Amygdala (tissue), 56 donors: ENCODE results near the gene ABCA3.
"Not testable (repeated sequence)": the region's sequence is repeated elsewhere in the genome, so short reads cannot be mapped to it uniquely, and the experiment has no call there.

Experiments
- DNase-seq, 56 donors: peaks; one replicate each; lab custom pipeline; 2025; lab: John Stamatoyannopoulos, UW

Gene ABCA3

DNA sequence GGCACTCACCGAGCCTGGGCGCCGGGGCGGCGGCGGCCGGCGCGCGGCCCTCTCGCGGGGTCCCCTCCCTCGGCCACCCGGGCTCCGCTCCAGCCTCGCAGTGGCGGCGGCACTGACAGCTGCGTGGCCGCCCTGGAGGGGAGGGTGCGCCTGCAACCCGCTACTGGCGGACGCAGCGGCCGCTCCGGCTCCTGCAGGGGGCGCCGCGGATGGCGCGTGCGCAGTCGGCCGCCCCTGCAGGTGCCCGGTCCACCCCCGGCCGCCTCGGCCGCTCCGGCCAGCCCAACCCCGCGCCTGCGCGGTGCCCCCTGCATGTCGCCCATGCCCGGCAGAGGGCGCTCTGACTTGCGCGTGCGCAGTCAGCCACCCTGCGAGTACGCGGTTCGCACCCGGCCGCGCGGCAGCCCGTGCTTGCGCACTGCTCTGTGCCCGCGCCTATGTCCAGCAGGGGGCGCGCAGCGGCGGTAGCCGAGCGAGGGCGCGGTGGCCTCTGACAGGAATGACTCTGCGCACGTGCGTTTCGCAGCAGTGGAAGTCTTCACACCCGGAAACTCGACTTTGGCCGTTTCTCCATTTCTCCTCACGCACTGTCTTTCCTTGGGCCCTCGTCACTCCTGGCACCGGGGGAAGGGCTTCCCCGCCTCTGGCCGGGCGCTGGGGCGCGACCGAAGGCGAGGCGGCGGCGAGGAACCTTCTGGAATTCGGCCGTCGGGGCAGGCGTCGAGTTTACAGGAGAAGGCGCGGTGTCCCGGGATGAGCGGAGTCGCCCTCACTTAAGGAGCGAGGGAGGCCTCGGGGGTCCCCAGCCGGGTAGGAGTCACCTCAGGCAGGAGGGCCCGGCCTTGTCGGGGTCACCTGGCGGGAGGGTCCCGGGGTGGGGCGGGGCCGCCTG lies at the start of gene ABCA3:
Gene ABCA3 (minus strand): TSS at position 165 of the 892 bp plus-strand sequence. CDS start 14,262 bp downstream, outside the sequence.
- DNase-seq: peak; percentile 40 to 99 (median 88)

DNA sequence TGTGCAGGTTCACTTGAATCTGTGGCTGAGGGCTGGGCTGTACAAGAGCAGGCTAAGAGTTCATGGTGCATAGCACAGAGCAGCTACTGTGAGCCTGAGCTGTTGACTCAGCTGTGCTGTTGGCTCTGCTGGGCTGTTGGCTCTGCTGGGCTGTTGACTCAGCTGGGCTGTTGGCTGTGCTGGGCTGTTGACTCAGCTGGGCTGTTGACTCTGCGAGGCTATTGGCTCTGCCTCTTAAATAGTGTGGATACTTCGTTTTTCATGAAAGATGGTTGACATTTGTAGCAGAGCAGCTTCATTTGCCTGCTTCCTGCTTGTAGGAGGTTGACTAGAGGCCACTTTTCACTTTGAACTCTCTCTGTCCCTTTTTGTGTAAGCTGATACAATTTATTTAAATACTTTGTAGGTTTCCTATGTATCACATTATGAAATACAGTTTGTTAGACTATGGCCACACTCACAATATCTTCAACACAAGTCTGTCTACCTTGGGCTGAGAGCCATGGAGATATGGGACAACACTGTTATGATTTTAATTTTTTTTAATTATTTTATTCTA lies 48.4 kb upstream of the ABCA3 start:
- no peak for DNase-seq

DNA sequence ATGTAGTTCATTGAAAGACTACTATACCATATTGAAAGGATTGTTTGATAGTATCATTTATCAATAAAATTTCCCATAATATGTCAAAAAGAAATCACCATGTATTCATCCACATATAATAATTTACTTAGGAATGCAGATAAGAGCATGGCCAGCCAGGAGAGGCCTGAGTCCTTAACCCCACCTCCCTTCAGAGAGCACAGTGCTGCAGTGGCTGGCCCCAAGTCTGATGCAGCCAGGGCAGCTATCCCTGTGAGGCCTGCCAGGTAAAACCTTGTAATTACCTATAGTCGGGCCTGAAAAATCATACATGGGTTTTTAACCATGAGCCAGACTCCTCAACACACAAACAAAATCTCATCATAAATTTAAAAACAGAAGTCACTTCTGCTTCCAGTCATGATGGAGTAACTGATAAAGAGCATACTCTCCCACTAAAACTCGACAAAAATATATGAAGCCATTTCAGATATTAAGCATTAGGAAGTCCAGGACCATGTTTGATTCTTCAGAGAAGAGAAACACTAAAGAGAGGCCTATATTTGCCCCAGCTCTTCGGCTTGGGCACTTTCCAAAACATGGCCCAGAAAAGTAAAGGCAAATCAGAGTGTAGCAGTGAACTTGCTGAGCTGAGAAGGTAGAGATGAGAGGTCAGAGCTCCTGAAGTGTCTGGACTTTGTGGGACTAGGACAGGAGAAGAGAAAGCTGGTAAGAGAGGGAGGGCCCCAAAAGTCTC lies 47.8 kb upstream of the ABCA3 start:
- DNase-seq: no peak

DNA sequence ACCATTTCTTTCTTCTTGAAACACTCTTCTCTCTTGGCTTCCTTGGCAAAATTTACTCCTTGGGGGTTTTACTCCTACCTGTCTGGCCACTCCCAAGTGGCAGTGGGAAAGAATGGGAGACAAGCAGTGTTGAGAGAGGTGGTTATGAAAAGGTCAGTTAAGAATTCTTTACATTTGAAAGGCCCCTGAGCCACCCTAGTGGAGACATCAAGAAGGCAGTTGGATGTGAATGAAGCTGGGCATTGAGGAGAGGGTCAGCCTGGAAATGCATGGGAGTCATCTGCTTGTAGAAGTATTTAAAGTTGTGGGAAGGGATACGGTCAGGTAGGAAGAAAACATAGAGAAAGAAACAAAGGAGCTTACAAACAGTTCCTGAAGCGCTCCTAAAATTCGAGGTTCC lies 46.5 kb upstream of the ABCA3 start:
- no peak for DNase-seq

DNA sequence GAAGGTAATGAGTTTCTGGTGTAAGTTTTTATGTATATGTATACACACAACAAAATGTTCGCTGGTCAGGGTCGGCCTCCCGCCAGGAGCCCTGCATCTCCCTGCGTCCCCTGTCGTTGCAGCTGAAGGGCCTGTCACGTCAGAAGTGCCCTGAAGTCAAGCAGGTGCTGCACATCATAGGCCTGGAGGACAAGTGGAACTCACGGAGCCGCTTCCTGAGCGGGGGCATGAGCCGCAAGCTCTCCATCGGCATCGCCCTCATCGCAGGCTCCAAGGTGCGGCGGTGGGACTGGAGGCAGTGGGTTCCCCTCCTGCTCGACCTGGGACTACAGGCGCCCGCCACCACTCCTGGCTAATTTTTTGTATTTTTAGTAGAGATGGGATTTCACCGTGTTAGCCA lies 45.5 kb upstream of the ABCA3 start:
- not testable (repeated sequence) for DNase-seq

DNA sequence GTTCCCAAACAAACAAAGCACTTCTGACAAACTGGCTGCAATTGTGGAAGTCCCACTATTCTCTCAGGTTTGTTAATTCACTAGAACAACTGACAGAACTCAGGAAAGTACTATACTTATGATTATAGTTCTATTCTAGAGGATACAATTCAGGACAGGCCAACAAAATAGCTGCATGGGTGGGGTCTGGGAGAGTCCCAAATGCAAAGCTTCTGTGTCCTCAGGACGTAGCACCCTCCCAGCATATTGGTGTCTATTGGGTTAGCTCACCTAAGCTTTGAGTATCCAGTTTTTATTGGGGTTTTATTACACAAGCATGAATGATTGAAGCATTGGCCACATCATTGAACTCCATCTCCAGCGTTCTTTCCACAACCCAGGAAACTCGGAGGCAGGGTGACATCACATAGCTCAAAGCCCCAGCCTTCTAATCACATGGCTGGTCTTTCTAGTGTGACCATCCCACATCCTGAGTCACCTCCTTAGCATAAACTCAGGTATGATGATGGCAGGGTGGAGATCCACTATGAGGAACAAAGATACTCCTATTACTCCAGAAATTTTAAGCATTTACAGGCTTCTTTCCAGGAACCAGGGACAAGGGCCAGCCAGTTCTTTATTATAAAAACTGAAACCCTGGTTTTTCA lies 44.8 kb upstream of the ABCA3 start:
- DNase-seq: no peak

DNA sequence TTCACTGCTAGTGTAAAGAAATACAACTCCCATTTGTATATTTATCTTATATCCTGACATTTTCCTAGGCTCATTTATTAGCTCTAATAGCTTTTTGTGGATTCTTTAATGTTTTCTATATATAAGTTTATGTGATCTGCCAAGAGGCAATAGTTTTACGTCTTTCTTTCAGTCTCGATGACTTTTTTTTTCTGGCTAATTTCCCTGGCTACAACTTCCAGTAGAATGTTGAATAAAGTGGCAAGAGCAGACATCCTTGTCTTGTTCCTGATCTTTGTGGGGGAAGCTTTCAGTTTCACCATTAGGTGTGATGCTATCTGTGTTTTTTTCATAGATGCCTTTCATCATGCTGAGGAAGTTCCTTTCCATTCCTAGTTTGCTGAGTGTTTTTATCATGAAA lies 43.9 kb upstream of the ABCA3 start:
- no peak for DNase-seq

DNA sequence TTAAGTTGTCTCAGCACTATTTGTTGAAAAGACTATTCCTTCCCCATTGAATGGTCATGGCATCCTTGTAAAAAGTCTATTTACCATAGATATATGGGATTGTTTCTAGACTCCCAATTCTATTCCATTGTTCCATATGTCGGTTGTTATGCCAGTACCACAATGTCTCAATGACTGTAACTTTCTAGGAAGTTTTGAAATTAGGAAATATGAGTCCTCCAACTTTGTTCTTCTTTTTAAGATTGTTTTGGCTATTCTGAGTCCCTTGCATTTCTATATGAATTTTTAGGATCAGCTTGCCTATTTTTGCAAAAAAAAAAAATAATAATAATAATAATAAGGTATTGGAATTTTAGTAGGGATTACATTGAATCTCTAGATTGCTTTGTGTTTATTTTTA lies 43.0 kb upstream of the ABCA3 start:
- no peak for DNase-seq

DNA sequence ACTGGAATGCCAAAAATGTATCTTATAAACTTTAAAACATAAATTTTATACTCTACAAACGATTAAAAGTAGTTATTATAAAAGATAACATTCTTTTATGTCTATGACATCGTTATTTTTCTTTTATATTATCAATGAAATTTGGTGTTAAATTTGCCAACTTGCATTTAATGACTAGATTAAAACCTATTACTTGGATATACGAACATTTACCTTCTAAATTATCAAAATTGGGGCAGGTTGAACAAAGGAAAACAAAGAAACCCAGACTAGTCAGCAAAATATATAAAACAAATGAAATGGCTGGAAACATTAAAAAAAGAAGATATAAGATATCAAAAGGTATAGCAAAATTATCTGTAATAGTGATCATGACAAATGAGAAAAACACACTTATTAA lies 34.1 kb upstream of the ABCA3 start:
- DNase-seq: no peak

DNA sequence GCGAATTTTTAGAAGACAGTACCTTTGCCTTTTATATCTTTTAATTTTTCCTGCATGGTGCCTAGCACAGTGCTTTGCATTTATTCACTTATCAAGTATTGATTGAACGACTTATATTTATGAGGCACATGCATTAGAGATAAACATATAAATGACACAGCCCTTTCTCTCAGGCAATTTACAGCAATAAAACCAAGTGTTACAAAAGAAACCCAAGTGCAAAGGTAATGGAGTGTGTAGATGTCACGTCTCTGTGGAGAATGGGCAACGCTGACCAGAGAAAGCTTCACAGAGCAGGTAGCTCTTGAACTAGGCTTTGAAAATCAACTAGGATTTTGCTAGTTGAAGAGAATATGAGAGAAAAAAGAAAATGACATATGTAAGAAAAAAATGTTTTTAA lies 32.6 kb upstream of the ABCA3 start:
- DNase-seq: no peak

DNA sequence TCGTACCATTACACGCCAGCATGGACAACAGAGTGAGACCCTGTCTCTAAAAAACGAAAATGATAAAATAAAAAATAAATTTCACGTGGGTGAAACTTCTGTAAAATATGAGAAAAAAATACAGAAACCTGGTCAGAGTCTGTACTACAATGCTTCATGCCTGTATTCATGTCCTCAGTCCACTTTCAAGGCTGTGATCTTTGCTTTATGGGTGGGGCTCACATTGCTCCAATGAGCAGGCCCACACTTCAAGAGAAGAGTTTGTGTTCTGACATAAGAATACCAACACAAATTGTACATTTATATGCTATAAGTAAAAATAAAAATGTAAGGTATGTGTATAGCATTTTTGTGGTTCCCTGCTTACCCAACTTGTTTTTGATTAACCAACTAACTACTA lies 32.2 kb upstream of the ABCA3 start:
- no peak for DNase-seq

DNA sequence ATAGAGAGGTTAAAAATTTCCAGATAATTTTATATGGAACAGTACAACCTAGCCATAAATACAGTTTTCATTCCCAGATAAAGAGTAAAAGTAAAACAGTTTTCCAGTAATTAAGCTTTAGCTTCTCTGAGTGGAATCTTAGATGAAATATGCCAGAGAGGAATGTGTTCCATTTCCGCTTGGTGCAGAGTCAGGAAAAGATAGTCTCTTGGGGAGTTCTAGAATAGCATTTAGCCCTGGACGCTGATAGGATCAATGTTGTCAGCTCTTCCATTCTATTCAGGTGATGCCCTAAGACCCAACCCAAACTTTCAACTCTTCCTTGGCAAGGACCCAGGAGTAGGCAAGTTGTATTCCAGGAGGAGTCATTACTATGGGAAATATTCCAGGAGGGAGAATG lies 30.9 kb upstream of the ABCA3 start:
- no peak for DNase-seq

DNA sequence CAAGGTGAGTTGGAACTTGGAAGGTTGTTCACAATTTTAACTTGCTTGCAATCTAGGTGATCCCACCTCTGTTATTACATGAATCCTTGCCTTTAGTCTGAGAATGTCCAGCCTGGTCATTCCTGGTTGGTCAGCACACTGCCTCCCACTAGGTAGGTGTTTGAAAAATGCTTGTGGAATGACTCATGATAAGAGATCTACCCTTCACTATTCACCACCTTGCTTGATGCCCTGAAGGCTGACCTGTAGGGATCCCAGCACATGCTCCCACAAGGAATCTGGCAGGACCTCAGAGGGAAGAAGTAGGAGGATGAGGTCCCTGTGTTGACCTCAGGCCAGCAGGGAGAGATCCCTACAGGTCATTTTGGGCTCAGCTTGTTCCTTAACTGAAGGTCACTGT lies 30.2 kb upstream of the ABCA3 start:
- DNase-seq: no peak

DNA sequence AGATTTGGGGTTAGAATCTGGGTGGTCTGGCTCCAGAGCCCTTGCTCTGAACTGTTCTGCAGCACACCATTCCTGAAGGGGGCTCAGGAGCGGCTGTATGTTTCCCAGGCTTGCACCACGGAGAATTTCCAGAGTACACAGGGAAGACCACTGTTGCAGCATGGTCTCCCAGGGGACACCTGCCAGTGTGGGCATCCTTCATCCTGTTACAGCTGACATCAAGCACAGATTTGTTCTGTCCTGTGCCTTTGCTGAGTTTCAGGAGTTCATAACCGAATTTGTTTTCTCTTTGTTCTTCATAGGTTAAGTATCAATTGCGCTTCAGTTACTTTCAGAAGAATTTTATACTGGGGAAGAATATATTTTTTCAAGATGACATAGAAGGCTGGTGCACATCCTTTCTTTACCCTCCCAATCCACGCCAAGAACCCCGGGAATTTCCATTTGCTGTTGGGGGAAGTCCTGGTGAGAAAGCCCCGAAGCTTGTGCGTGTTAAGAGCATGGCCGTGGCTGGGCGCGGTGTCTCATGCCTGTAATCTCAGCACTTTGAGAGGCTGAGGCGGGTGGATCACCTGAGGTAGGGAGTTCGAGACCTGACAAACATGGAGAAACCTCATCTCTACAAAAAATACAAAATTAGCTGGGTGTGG lies 26.3 kb upstream of the ABCA3 start:
- no peak for DNase-seq

DNA sequence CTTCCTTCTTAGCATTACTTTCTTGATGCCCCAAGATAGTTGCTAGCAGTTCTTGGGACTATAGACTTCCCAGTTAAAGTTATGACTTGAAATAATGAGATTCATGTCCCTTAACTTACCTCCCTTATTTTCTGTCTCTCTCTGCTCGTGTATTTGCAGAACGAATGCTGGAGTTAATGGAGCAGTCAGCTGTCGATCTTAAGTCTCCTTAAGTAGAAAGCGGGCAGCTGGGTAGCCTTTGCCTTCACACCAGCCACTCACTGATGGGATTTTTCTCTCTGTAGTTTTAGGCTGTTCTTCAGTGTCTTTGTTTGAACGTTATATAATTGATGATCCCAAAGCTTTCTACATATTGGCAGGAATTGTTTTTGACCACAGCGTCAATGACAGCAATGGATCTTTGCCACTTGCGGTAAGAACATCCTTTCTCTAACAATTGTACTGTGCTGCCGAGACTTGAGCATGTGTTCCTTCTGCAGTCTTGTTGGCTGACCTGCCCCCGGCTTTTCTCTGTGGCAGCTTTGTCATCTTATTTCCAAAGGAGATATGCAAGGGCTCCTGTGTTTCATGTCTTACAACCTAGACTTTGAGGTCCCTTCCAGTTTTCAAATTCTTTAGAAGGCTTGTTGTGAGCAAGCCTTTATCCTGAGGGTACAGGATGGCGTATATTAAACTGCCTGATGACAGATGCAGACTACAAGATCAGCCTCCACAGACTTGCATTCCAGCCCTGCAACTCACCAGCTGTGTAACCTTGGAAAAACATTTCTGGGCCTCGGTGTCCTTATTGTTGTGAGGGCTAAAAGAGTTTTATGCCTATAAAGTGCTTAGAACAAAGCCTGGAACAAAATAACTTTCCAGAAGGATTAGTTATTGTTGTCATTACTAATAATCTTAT lies 25.1 kb upstream of the ABCA3 start:
- DNase-seq: no peak

DNA sequence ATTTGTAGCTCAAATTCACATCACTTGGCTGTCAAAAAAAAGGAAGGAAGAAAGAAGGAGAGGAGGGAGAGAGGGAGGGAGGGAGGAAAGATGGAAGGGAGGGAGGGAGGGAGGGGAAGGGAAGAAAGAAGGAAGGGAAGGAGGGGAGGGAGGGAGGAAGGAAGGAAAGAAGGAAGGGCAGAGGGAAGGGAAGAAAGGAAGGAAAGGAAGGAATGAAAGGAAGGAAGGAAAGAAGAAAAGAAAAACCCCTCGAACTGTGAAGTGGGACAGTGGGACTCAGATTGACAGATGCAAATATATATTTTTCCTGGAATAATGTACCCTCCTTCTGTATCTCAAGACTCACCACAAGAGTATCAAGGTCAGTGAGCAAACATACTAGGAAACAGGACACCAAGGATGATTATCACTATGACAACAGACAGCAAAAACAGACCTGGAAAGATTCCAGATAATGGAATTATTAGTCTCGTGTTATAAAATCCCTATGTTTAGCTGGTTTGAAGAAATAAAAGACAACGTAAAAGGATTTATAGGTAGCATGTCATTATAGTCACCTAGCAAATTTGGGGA lies 24.2 kb upstream of the ABCA3 start:
- DNase-seq: no peak

DNA sequence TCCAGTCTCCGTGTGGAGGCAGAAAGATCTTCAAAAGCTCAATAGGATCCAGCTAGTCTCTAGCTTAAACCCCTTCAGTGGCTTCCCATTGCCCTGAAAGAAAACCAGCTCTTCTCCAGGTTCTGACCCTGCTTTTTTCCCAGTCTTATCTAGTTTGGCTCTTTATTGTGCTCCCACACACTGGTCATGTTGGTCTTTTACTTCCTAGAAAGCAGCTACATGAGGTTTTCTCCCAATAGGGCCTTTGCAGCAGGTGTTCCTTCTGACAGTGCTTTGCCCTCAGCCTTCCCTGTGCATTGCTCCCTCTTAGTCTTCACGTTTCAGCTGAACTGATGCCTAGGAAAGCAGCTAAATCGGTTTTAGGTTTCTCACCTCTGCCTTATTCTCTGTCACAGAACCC lies 21.7 kb upstream of the ABCA3 start:
- no peak for DNase-seq

DNA sequence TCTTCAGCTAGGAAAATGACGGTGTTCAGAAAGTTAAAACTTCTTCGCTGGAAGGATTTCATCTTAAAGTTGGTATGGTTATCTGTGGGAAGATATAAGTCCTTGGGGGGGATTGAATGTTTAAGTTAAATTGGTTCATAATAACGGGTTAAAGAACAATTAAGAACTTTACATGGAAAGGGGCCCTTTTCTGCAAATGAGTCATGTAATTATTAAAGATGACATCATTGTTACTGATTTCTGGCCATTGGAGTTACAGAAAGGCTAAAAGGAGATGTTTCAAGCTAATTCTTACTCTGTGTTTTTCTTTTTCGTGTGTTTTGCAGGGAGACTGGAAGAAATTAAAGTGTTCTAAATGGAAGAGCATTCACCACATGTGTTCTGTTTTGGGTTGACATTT lies 20.6 kb upstream of the ABCA3 start:
- no peak for DNase-seq

DNA sequence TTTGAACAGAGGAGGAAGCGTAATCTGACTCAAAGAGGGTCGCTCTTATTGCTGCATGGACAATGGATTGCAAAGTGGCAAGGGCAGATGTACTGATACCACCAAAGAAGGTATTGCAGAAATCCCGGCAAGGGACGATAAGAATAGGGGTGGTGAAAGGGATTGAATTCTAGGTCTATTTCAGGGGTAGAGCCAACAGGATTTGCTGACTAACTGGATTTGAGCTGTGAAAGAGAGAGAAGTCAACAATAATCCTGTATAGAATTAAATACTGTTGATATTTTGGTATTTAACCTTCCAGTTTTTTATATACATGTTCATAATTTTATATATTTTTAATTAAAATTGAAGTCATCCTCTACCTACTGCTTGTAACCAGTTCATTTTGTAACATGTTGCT lies 19.4 kb upstream of the ABCA3 start:
- no peak for DNase-seq
